HEK293 (cell line): ENCODE data around the gene RAPGEFL1.
"Not testable (repeated sequence)": the region's sequence is repeated elsewhere in the genome, so short reads cannot be mapped to it uniquely, and the experiment has no call there.

ENCODE experiments used
- CTCF ChIA-PET: fragments of 350-600 bp; formaldehyde crosslinking; extraction: SDS; loops from one replicate; lab custom pipeline; 2021; ENCODE audit warnings: antibody characterized with exemption; lab: Yijun Ruan, JAX
- POLR2A ChIA-PET: fragments of 300-600 bp; formaldehyde crosslinking; extraction: SDS; loops from one replicate; lab custom pipeline; 2020; ENCODE audit warnings: antibody characterized with exemption, inconsistent platforms; lab: Yijun Ruan, JAX
- H3K27ac ChIP-seq: fragments of 200-500 bp; sonication (Bioruptor generic); 2 replicates; pipeline ENCODE4 v1.5.1; 2014; ENCODE audit warnings: low read depth, low read length, control low read depth, inconsistent platforms; ENCODE audit errors: extremely low read depth
- H3K36me3 ChIP-seq, 2 experiments: fragments of 200-500 bp in 1 of 2; sonication (Bioruptor generic) in 1 of 2; 1 replicate in 1 of 2; 2 replicates in 1 of 2; pipeline ENCODE4 v1.5.1; 2014 to 2017; ENCODE audit warnings: inconsistent platforms in 2 of 2, low read length in 2 of 2; ENCODE audit not compliant: control insufficient read depth in 2 of 2, insufficient read depth in 1 of 2
- H3K4me1 ChIP-seq: fragments of 200-500 bp; sonication (Bioruptor generic); 2 replicates; pipeline ENCODE4 v1.5.1; 2014; ENCODE audit warnings: mild to moderate bottlenecking, low read length, inconsistent platforms; ENCODE audit not compliant: control insufficient read depth, insufficient read depth
- H3K4me3 ChIP-seq: 2 replicates; pipeline ENCODE4 v1.5.1; 2011; ENCODE audit warnings: low read depth, mild to moderate bottlenecking, control low read depth, low read length, moderate library complexity
- H3K9me3 ChIP-seq: fragments of 200-500 bp; sonication (Bioruptor generic); 2 replicates; pipeline ENCODE4 v1.5.1; 2014; ENCODE audit warnings: low read depth, low read length, inconsistent platforms; ENCODE audit not compliant: control insufficient read depth, insufficient read depth
- PRDM1 ChIP-seq: fragments of 450-650 bp; formaldehyde crosslinking; IDR thresholded peaks from 2 replicates; pipeline ENCODE4; 2016; ENCODE audit warnings: missing biosample characterization, missing genetic modification characterization
- SALL2 ChIP-seq: fragments of 450-650 bp; formaldehyde crosslinking; IDR thresholded peaks from 2 replicates; pipeline ENCODE4 v1.5.0; 2017; ENCODE audit warnings: missing biosample characterization, mild to moderate bottlenecking, missing genetic modification characterization, borderline replicate concordance
- SCRT1 ChIP-seq: fragments of 450-650 bp; formaldehyde crosslinking; IDR thresholded peaks from 2 replicates; pipeline ENCODE4 v1.5.1; 2016; ENCODE audit warnings: missing biosample characterization, missing genetic modification characterization, borderline replicate concordance
- SP2 ChIP-seq: fragments of 450-650 bp; formaldehyde crosslinking; IDR thresholded peaks from 2 replicates; pipeline ENCODE4 v1.5.1; 2016; ENCODE audit warnings: missing biosample characterization, missing genetic modification characterization
- SP7 ChIP-seq: fragments of 450-650 bp; formaldehyde crosslinking; IDR thresholded peaks from 2 replicates; pipeline ENCODE4 v1.5.1; 2016; ENCODE audit warnings: missing biosample characterization, missing genetic modification characterization
- ZBTB7A ChIP-seq: fragments of 450-650 bp; formaldehyde crosslinking; IDR thresholded peaks from 2 replicates; pipeline ENCODE4 v1.5.1; 2016; ENCODE audit warnings: low read depth, missing biosample characterization, missing genetic modification characterization
- ZNF112 ChIP-seq: fragments of 450-650 bp; formaldehyde crosslinking; IDR thresholded peaks from 2 replicates; pipeline ENCODE4 v1.5.0; 2017; ENCODE audit warnings: missing biosample characterization, missing genetic modification characterization
- ZNF121 ChIP-seq: fragments of 450-650 bp; formaldehyde crosslinking; IDR thresholded peaks from 2 replicates; pipeline ENCODE4 v1.5.1; 2016; ENCODE audit warnings: missing biosample characterization, missing genetic modification characterization
- ZNF184 ChIP-seq: fragments of 450-650 bp; IDR thresholded peaks from 2 replicates; pipeline ENCODE4 v1.5.1; 2018; ENCODE audit warnings: missing biosample characterization, mild to moderate bottlenecking, missing genetic modification characterization
- ZNF341 ChIP-seq: fragments of 450-650 bp; formaldehyde crosslinking; IDR thresholded peaks from 2 replicates; pipeline ENCODE4; 2016; ENCODE audit warnings: low read depth, missing biosample characterization, missing genetic modification characterization
- ZNF707 ChIP-seq: fragments of 450-650 bp; formaldehyde crosslinking; IDR thresholded peaks from 2 replicates; pipeline ENCODE4 v1.5.1; 2016; ENCODE audit warnings: missing biosample characterization, missing genetic modification characterization
- ZNF837 ChIP-seq: fragments of 450-650 bp; formaldehyde crosslinking; IDR thresholded peaks from 2 replicates; pipeline ENCODE4 v1.5.1; 2016; ENCODE audit warnings: missing biosample characterization, missing genetic modification characterization

Gene RAPGEFL1

GRCh38 chr17:40197965-40198456, 20.7 kb downstream of the RAPGEFL1 start:
- not testable (repeated sequence) for H3K4me1 ChIP-seq, H3K36me3 ChIP-seq, H3K9me3 ChIP-seq, H3K27ac ChIP-seq, H3K4me3 ChIP-seq
- ChIA-PET CTCF (interaction anchor here (0.6 to 5.5 kb wide), 11 partner anchors 7 to 818 kb away, joined by 3 to 66 read pairs (median 5); partner anchors contain the start of gene WIPF2), POLR2A (interaction anchor here (0.9 kb wide), 1 partner anchor 21 kb away, joined by 3 read pairs; the partner anchor contains the start of gene WIPF2)
- TF ChIP-seq SP2 (tag by site-specific recombination), result peak; percentile 32

GRCh38 chr17:40198576-40198975, 21.3 kb downstream of the RAPGEFL1 start:
- peaks cover 0 to 3% of the 10 kb centered on the region in 2 experiments; a peak in 1 of 3 replicates for H3K36me3 ChIP-seq
- ChIA-PET CTCF (interaction anchor here (0.6 to 5.5 kb wide), 11 partner anchors 7 to 818 kb away, joined by 3 to 66 read pairs (median 5); partner anchors contain the start of gene WIPF2), POLR2A (interaction anchor here (0.6 to 0.9 kb wide), 2 partner anchors 21 to 112 kb away, joined by 3 read pairs; partner anchors contain the start of gene WIPF2)
- no peaks in the 10 kb centered on the region for H3K9me3 ChIP-seq
- no peak overlapping the region for H3K4me3 ChIP-seq
- TF ChIP-seq ZNF121 (peak; percentile 72; the same call in 1 of the 2 replicates), SP7 (tag by site-specific recombination) (no peak)
- H3K4me1 ChIP-seq, result peaks cover 6% of the 10 kb centered on the region
- H3K27ac ChIP-seq, result no peak overlapping the region

GRCh38 chr17:40203131-40203530, 25.9 kb downstream of the RAPGEFL1 start:
- no peaks in the 10 kb centered on the region for H3K9me3 ChIP-seq
- no peaks in the 10 kb centered on the region for H3K36me3 ChIP-seq
- ChIA-PET CTCF (interaction anchor here (0.6 to 5.6 kb wide), 17 partner anchors 7 to 622 kb away, joined by 3 to 66 read pairs (median 6); partner anchors contain the start of genes CDC6 and WIPF2), POLR2A (interaction anchor here (0.7 kb wide), 1 partner anchor 315 kb away, joined by 4 read pairs; no protein-coding TSS in a partner anchor)
- H3K27ac ChIP-seq, result no peak overlapping the region
- no peaks in the 10 kb centered on the region for H3K4me1 ChIP-seq
- TF ChIP-seq ZNF184 (tag by site-specific recombination) (no peak), SCRT1 (tag by site-specific recombination) (no peak), ZNF341 (tag by site-specific recombination) (no peak), ZBTB7A (tag by site-specific recombination) (no peak), SALL2 (tag by site-specific recombination) (no peak)
- H3K4me3 ChIP-seq, result no peak overlapping the region

- H3K4me1 ChIP-seq, POLR2A ChIA-PET, H3K36me3 ChIP-seq, H3K27ac ChIP-seq, H3K4me3 ChIP-seq, H3K9me3 ChIP-seq: not testable (repeated sequence)
- CTCF ChIA-PET, result interaction anchor here (1.1 kb wide), 1 partner anchor 15 kb away, joined by 5 read pairs; no protein-coding TSS in a partner anchor
- TF ChIP-seq PRDM1, result 0 out of 2 replicates have a peak, but pooled peaks have one; percentile 56
Observed at GRCh38 chr17:40206193-40206592, 28.9 kb downstream of the RAPGEFL1 start.

DNA sequence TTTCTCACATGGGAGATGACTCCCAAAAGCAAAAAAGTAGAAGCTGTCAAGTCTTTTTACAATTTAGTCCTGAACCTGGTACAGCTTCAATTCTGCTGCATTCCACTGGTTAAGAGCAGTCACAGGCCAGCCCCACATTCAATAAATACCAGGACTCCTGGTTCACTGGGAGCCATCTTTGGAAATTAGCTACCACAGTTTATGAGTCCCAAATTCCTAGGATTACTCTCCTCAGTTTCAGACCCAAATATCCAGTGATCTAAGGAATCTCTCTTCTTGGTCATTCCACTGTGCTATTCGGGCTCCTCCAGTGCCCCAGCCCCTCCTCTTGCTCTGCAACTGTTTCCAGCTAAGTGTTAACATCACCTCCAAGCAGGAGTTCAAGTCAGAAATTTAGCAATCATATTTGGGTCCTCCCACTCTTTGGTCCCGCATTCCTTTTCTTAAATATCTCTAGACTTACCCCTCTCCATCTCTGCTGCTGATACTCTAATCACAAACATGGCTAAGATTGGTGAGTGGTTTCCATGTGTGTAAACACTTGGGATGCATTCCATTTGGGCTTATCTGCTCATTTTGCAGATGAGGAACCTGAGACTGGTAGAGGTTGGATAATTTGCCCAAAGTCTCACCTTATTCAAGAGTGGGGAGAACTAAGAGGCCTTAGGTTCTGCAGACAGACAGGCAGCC, 32.3 kb downstream of the RAPGEFL1 start:
- POLR2A ChIA-PET, result interaction anchor here (0.6 to 2.2 kb wide), 3 partner anchors 10 to 86 kb away, joined by 3 to 8 read pairs (median 6); partner anchors contain the start of genes CASC3 and WIPF2
- no peaks in the 10 kb centered on the region for H3K4me1 ChIP-seq
- CTCF ChIA-PET, result interaction anchor here (0.6 to 3.1 kb wide), 7 partner anchors 8 to 94 kb away, joined by 3 to 16 read pairs (median 4); partner anchors contain the start of gene WIPF2
- no peak overlapping the region for H3K4me3 ChIP-seq
- no peaks in the 10 kb centered on the region for H3K9me3 ChIP-seq
- H3K27ac ChIP-seq, result no peak overlapping the region
- TF ChIP-seq ZNF112, result no peak
- no peak for TF ChIP-seq ZNF837
- TF ChIP-seq ZNF707 (tag by site-specific recombination), result no peak
- H3K36me3 ChIP-seq, result no peaks in the 10 kb centered on the region

GRCh38 chr17:40213914-40214313, 36.6 kb downstream of the RAPGEFL1 start:
- not testable (repeated sequence) for H3K27ac ChIP-seq, H3K36me3 ChIP-seq, H3K9me3 ChIP-seq, H3K4me1 ChIP-seq, H3K4me3 ChIP-seq
- POLR2A ChIA-PET, result interaction anchor here (0.6 to 0.7 kb wide), 2 partner anchors 72 to 201 kb away, joined by 5 read pairs; no protein-coding TSS in a partner anchor
- CTCF ChIA-PET, result interaction anchor here (2.4 kb wide), 1 partner anchor 12 kb away, joined by 12 read pairs; no protein-coding TSS in a partner anchor
